Right lobe of liver (tissue), 6 donors: Measurements from ENCODE around the gene CGB1. TPM values are rescaled to one million over a fixed set of nuclear protein-coding genes. Genes with fewer than 3 reads are reported as not detected.
"Not testable (repeated sequence)": the region's sequence is repeated elsewhere in the genome, so short reads cannot be mapped to it uniquely, and the experiment has no call there.

Source experiments
- ATAC-seq, 4 donors: fragments of 200-7000 bp; cut with Tn5 transposase; one replicate each; pipeline ENCODE4 v1.9.1; 2020; ENCODE audit warnings: mild to moderate bottlenecking in 4 of 4, moderate library complexity in 4 of 4
- DNase-seq, 3 donors: peaks; one replicate each; pipeline ENCODE4 v3.0.0-alpha.2; 2020
- H3K27ac ChIP-seq, 3 donors: fragments of 200-600 bp; one replicate each; pipeline ENCODE4 v1.8.0; 2022
- H3K27me3 ChIP-seq, 2 donors: fragments of 200-600 bp; one replicate each; pipeline ENCODE4 v1.8.0; 2022
- H3K36me3 ChIP-seq, 4 donors: fragments of 200-600 bp; sonication (generic) in 1 of 4; one replicate each; pipeline versions ENCODE4 v1.5.1 to v1.8.0; 2017 to 2022; ENCODE audit warnings: control low read depth in 1 of 4
- H3K4me1 ChIP-seq, 4 donors: fragments of 200-600 bp; sonication (generic) in 1 of 4; one replicate each; pipeline versions ENCODE4 v1.5.1 to v1.8.0; 2017 to 2022; ENCODE audit warnings: control low read depth in 1 of 4
- H3K4me3 ChIP-seq, 3 donors: fragments of 200-600 bp; one replicate each; pipeline ENCODE4 v1.8.0; 2022
- H3K9me3 ChIP-seq, 4 donors: fragments of 200-600 bp; sonication (generic) in 1 of 4; one replicate each; pipeline versions ENCODE4 v1.5.1 to v1.8.0; 2017 to 2022; ENCODE audit warnings: control low read depth in 1 of 4
- CTCF ChIP-seq, 4 donors: fragments of 200-600 bp in 3 of 4; fragments of 450-650 bp in 1 of 4; IDR thresholded peaks; one replicate each; pipeline versions ENCODE4 v1.5.1 to v1.8.0; 2016 to 2022; ENCODE audit warnings: antibody characterized with exemption in 4 of 4, mild to moderate bottlenecking in 2 of 4
- POLR2A ChIP-seq: fragments of 450-650 bp; IDR thresholded peaks from one replicate; pipeline ENCODE4 v1.6.1; 2017; ENCODE audit warnings: antibody characterized with exemption, mild to moderate bottlenecking
- WGBS: methylation state at CpG from one replicate; pipeline ENCODE4 v1.1.6; 2018; ENCODE audit warnings: low coverage, low lambda C conversion rate; ENCODE audit not compliant: insufficient coverage; ENCODE audit errors: missing lambda C conversion rate; 5-methylcytosine and 5-hydroxymethylcytosine counted together
- intact Hi-C, 2 donors: fragments of 100-400 bp; cut with DNase I; formaldehyde crosslinking; loops; one replicate each; pipeline versions ENCODE4 v1.11.2 to v1.14.1; 2022
- total RNA-seq, 6 experiments: library from RNA; depleted of rRNA in 2 of 6; stranded (reverse); fragments of >200 nt in 2 of 6; fragmentation: NEBNext Ultra II Directional in 3 of 6; extraction: Animal tissue kit (Norgen Biotek cat#: 25700) in 3 of 6; gene quantifications; one replicate each; pipeline versions ENCODE4 v1.1.0 to v1.2.4, GENCODE V29; 2016 to 2023
- donor health status: DM: no; HTN: yes; CAD: no.
- donor health status: DM: no; HTN: no; CAD: no.
- donor health status: DM: no; HTN: no; CAD: no.
- donor health status: DM: no; HTN: yes; CAD: no.
- donor health status: DM: no; HTN: yes; CAD: no.

CGB1 gene
- total RNA-seq, 6 experiments from 2014 or later: not detected

- ATAC-seq, H3K27me3 ChIP-seq, H3K4me3 ChIP-seq, H3K9me3 ChIP-seq, intact Hi-C loops, H3K27ac ChIP-seq, H3K36me3 ChIP-seq, DNase-seq, H3K4me1 ChIP-seq: not testable (repeated sequence)
- no CpG with 5 or more reads among the region's 6 CpGs for WGBS
Measured at GRCh38 chr19:49025088-49025487, 11.6 kb downstream of the CGB1 start.

- H3K27me3 ChIP-seq, H3K36me3 ChIP-seq, intact Hi-C loops, H3K27ac ChIP-seq, H3K9me3 ChIP-seq, H3K4me3 ChIP-seq, H3K4me1 ChIP-seq, ATAC-seq, DNase-seq: not testable (repeated sequence)
- no CpG with 5 or more reads among the region's 15 CpGs for WGBS
Measured at GRCh38 chr19:49024233-49024632, 12.5 kb downstream of the CGB1 start, which contains the start of gene CGB3. TSS of gene CGB3 (minus strand) at chr19:49024333. CDS start at chr19:49023971, 362 bp downstream.

GRCh38 chr19:49022116-49022515 lies 14.6 kb downstream of the CGB1 start:
- no peak for ATAC-seq

GRCh38 chr19:49020931-49021895 lies 15.5 kb downstream of the CGB1 start:
- Histone ChIP-seq H3K9me3 (no peaks in the 10 kb centered on the region), H3K36me3 (no peaks in the 10 kb centered on the region), H3K27ac (no peak overlapping the region), H3K27me3 (no peaks in the 10 kb centered on the region), H3K4me3 (no peak overlapping the region), H3K4me1 (peaks cover 0 to 18% (median 0%) of the 10 kb centered on the region in 4 donors)
- TF ChIP-seq POLR2A (no peak), CTCF (IDR thresholded peaks at IDR 0.05) (no peak)
- intact Hi-C loops: no loop called here
- DNase-seq: no peak
- 50% methylated on average over 12 of the region's 16 CpGs for WGBS
- no peak for ATAC-seq

More at GRCh38 chr19:49022116-49022515, 14.6 kb downstream of the CGB1 start:
- Histone ChIP-seq H3K4me3 (no peak overlapping the region), H3K4me1 (peaks cover 0 to 18% (median 0%) of the 10 kb centered on the region in 4 donors), H3K9me3 (no peaks in the 10 kb centered on the region), H3K27ac (no peak overlapping the region), H3K36me3 (no peaks in the 10 kb centered on the region), H3K27me3 (no peaks in the 10 kb centered on the region)
- WGBS: 66% methylated on average over 5 of the region's 9 CpGs
- TF ChIP-seq CTCF (IDR thresholded peaks at IDR 0.05) (no peak), POLR2A (no peak)
- no peak for DNase-seq
- intact Hi-C loops: no loop called here

- no peaks in the 10 kb centered on the region for H3K9me3 ChIP-seq
- TF ChIP-seq POLR2A (no peak), CTCF (IDR thresholded peaks at IDR 0.05) (no peak)
- H3K4me1 ChIP-seq: peaks cover 0 to 18% (median 0%) of the 10 kb centered on the region in 4 donors
- H3K36me3 ChIP-seq: peaks cover 0 to under 1% (median 0%) of the 10 kb centered on the region in 4 donors
- DNase-seq (no peak), ATAC-seq (no peak)
- H3K4me3 ChIP-seq: no peak overlapping the region
- intact Hi-C loops: no loop called here
- no peaks in the 10 kb centered on the region for H3K27me3 ChIP-seq
- H3K27ac ChIP-seq: no peak overlapping the region
- 76% methylated on average over 4 of the region's 11 CpGs for WGBS
Measured at GRCh38 chr19:49020342-49020741, 16.4 kb downstream of the CGB1 start.
